K562 (cell line): ENCODE results near the gene ZNRD2. TPM values are rescaled to one million over a fixed set of nuclear protein-coding genes. Genes with fewer than 3 reads are reported as not detected.

Source experiments
- BMI1 ChIP-seq: fragments of 150-350 bp; IDR thresholded peaks from 2 replicates; pipeline ENCODE4 v1.6.1; 2014; ENCODE audit warnings: low read length
- HDAC1 ChIP-seq, 2 experiments: fragments of 450-650 bp; IDR thresholded peaks; 2 replicates each; pipeline ENCODE4 v1.6.1; 2016 to 2017; ENCODE audit warnings: inconsistent platforms in 1 of 2, mild to moderate bottlenecking in 1 of 2, moderate library complexity in 1 of 2
- HNRNPK ChIP-seq: fragments of 200-400 bp; formaldehyde crosslinking; IDR thresholded peaks from one replicate; pipeline ENCODE4 v1.6.1; 2018; ENCODE audit warnings: mild to moderate bottlenecking, low read depth, low read length; ENCODE audit not compliant: poor library complexity, severe bottlenecking
- MEF2D ChIP-seq: conservative IDR thresholded peaks from 2 replicates; pipeline ENCODE4 v1.6.1; 2016; ENCODE audit warnings: low read depth, missing genetic modification characterization, missing compliant biosample characterization
- MTA3 ChIP-seq: fragments of 450-650 bp; formaldehyde crosslinking; IDR thresholded peaks from 2 replicates; pipeline ENCODE4 v1.6.1; 2017; ENCODE audit warnings: mild to moderate bottlenecking, borderline replicate concordance
- NFATC3 ChIP-seq: fragments of 450-650 bp; IDR thresholded peaks from 2 replicates; pipeline ENCODE4 v1.6.1; 2017; ENCODE audit warnings: mild to moderate bottlenecking
- NR2F6 ChIP-seq: fragments of 450-650 bp; formaldehyde crosslinking; IDR thresholded peaks from 2 replicates; pipeline ENCODE4 v1.4.0; 2020; ENCODE audit warnings: mild to moderate bottlenecking
- NRF1 ChIP-seq, 2 experiments: fragments of 450-650 bp; IDR thresholded peaks in 1 of 2; conservative IDR thresholded peaks in 1 of 2; 2 replicates each; pipeline ENCODE4 v1.6.1; 2014; ENCODE audit warnings: mild to moderate bottlenecking in 2 of 2
- PCBP1 ChIP-seq: fragments of 200-400 bp; formaldehyde crosslinking; IDR thresholded peaks from 2 replicates; pipeline ENCODE4 v1.6.1; 2018; ENCODE audit warnings: mild to moderate bottlenecking, low read depth, low read length; ENCODE audit not compliant: poor library complexity, severe bottlenecking
- POLR3A ChIP-seq: IDR thresholded peaks from 2 replicates; pipeline ENCODE4 v1.6.1; 2011; ENCODE audit warnings: borderline replicate concordance, mild to moderate bottlenecking, moderate library complexity; ENCODE audit not compliant: insufficient read length, insufficient read depth; ENCODE audit errors: extremely low read depth
- PTTG1 ChIP-seq: fragments of 450-650 bp; IDR thresholded peaks from 2 replicates; pipeline ENCODE4 v1.6.1; 2016; ENCODE audit warnings: low read depth, mild to moderate bottlenecking, missing genetic modification characterization, missing compliant biosample characterization
- RBM17 ChIP-seq: fragments of 200-400 bp; formaldehyde crosslinking; IDR thresholded peaks from 2 replicates; pipeline ENCODE4 v1.6.1; 2017; ENCODE audit warnings: low read depth, mild to moderate bottlenecking, low read length, borderline replicate concordance
- TAF15 ChIP-seq: fragments of 200-400 bp; formaldehyde crosslinking; IDR thresholded peaks from 2 replicates; pipeline ENCODE4 v1.6.1; 2017; ENCODE audit warnings: mild to moderate bottlenecking, low read depth, low read length, moderate library complexity
- TCFL5 ChIP-seq: fragments of 250-450 bp; sonication (Bioruptor Pico); conservative IDR thresholded peaks from 2 replicates; pipeline ENCODE4 v1.6.1; 2021; ENCODE audit warnings: mild to moderate bottlenecking, moderate library complexity, matching md5 sums
- ZNF217 ChIP-seq: sonication (generic); formaldehyde crosslinking; IDR thresholded peaks from 2 replicates; pipeline ENCODE4 v1.8.0; 2022; ENCODE audit warnings: mild to moderate bottlenecking, missing genetic modification reagents
- ZNF518B ChIP-seq: fragments of 250-450 bp; sonication (Bioruptor Pico); IDR thresholded peaks from 2 replicates; pipeline ENCODE4 v1.5.0; 2021; ENCODE audit warnings: mild to moderate bottlenecking, moderate library complexity
- ZNF668 ChIP-seq: fragments of 250-450 bp; sonication (Bioruptor Pico); IDR thresholded peaks from 2 replicates; pipeline ENCODE4 v1.8.0; 2022; ENCODE audit warnings: mild to moderate bottlenecking, inconsistent platforms
- ZNF79 ChIP-seq: fragments of 250-450 bp; sonication (Bioruptor Pico); IDR thresholded peaks from 2 replicates; pipeline ENCODE4 v1.4.0; 2020; ENCODE audit warnings: low read depth, mild to moderate bottlenecking, moderate library complexity
- ZSCAN32 ChIP-seq: fragments of 450-650 bp; formaldehyde crosslinking; IDR thresholded peaks from 2 replicates; pipeline ENCODE4 v1.4.0; 2020; ENCODE audit warnings: mild to moderate bottlenecking, moderate library complexity
- polyA plus RNA-seq, 8 experiments: library from polyadenylated mRNA; depleted of rRNA in 4 of 8; stranded (reverse) in 5 of 8; unstranded in 3 of 8; fragments of >200 nt; fragmentation: Nextera tagmentation in 2 of 8; fragmentation: Illumina TruSeq in 1 of 8; extraction: Ambion mirVana in 2 of 8; extraction: Trizol in 1 of 8; gene quantifications; 2 replicates each; pipeline versions ENCODE4 v1.2.1 to v1.2.3, GENCODE V29; 2011 to 2014; ENCODE audit warnings: inconsistent platforms in 1 of 8, missing spikeins in 1 of 8
- total RNA-seq, 7 experiments: library from RNA; depleted of rRNA in 6 of 7; stranded (reverse); fragments of >200 nt in 6 of 7; fragmentation: Illumina TruSeq in 2 of 7; extraction: Trizol in 2 of 7; gene quantifications; 2 replicates each; pipeline versions ENCODE4 v1.2.1 to v1.2.3, GENCODE V29; 2011 to 2021; ENCODE audit warnings: low replicate concordance in 1 of 7
- TF ChIP-seq, protein P1 (sequence below): sonication (generic); formaldehyde crosslinking; IDR thresholded peaks from 2 replicates; pipeline ENCODE4 v1.8.1; 2023; ENCODE audit warnings: mild to moderate bottlenecking, missing genetic modification reagents
- TF ChIP-seq, protein P2 (sequence below), 2 experiments: IDR thresholded peaks; 2 replicates each; pipeline ENCODE4 v1.6.1; 2011; ENCODE audit warnings: borderline replicate concordance in 1 of 2, control low read depth in 1 of 2, low read depth in 1 of 2, low read length in 1 of 2, mild to moderate bottlenecking in 1 of 2, mixed read lengths in 1 of 2, moderate library complexity in 1 of 2; ENCODE audit not compliant: insufficient read depth in 1 of 2, insufficient read length in 1 of 2, poor library complexity in 1 of 2, severe bottlenecking in 1 of 2; ENCODE audit errors: extremely low read depth in 1 of 2
- TF ChIP-seq, protein P3 (sequence below): fragments of 450-650 bp; formaldehyde crosslinking; IDR thresholded peaks from 2 replicates; pipeline ENCODE4 v1.4.0; 2020; ENCODE audit warnings: mild to moderate bottlenecking

The ZNRD2 gene
- total and polyA plus RNA-seq, 9 of the 15 experiments (the other 6 are each of a cell fraction or from before 2014, with no cell fraction given): 13.4 to 129 (median 60.4) TPM

DNA sequence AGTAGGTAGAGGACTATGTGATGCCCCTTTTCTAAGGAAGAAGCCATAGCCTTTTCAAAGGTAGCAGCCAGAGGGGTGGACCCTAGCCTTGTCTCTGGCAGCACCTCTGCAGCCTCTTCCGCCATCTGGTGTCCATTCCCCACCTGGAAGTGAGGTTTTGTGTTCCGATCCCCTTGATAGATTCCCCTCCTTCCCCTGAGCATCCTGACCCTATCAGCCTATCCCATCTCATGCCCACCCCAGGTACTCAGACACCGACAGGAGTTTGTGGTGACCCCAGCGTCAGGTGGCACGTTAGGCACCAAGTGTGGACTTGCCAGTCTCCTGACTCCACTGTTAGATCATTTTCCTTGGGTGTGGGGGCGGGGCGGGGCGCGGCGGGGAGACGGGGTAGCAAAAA lies 1.7 kb downstream of the ZNRD2 start (continued):
- no peak for TF ChIP-seq ZNF518B (CRISPR knock-in tag)
- TF ChIP-seq, protein P1, sequence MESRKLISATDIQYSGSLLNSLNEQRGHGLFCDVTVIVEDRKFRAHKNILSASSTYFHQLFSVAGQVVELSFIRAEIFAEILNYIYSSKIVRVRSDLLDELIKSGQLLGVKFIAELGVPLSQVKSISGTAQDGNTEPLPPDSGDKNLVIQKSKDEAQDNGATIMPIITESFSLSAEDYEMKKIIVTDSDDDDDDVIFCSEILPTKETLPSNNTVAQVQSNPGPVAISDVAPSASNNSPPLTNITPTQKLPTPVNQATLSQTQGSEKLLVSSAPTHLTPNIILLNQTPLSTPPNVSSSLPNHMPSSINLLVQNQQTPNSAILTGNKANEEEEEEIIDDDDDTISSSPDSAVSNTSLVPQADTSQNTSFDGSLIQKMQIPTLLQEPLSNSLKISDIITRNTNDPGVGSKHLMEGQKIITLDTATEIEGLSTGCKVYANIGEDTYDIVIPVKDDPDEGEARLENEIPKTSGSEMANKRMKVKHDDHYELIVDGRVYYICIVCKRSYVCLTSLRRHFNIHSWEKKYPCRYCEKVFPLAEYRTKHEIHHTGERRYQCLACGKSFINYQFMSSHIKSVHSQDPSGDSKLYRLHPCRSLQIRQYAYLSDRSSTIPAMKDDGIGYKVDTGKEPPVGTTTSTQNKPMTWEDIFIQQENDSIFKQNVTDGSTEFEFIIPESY (CRISPR knock-in tag): 0 out of 2 replicates have a peak, but pooled peaks have one; percentile 28
- no peak for TF ChIP-seq NFATC3
- no peak for TF ChIP-seq PTTG1 (tag)
- no peak for TF ChIP-seq POLR3A
- TF ChIP-seq TAF15: no peak
- no peak for TF ChIP-seq ZNF668 (CRISPR knock-in tag)
- TF ChIP-seq MTA3: no peak
- TF ChIP-seq BMI1: no peak
- TF ChIP-seq, protein P2, sequence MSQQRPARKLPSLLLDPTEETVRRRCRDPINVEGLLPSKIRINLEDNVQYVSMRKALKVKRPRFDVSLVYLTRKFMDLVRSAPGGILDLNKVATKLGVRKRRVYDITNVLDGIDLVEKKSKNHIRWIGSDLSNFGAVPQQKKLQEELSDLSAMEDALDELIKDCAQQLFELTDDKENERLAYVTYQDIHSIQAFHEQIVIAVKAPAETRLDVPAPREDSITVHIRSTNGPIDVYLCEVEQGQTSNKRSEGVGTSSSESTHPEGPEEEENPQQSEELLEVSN (IDR thresholded peaks at IDR 0.05; ENCODE audit: borderline replicate concordance in 1 of 2, extremely low read depth in 1 of 2, insufficient read depth in 1 of 2, insufficient read length in 1 of 2, low read depth in 1 of 2, low read length in 1 of 2, poor library complexity in 1 of 2, severe bottlenecking in 1 of 2): no peak
- no peak for TF ChIP-seq HNRNPK
- no peak for TF ChIP-seq PCBP1
- no peak for TF ChIP-seq RBM17
- no peak for TF ChIP-seq NRF1 (conservative IDR thresholded peaks at IDR 0.05 in 1 of 2, IDR thresholded peaks at IDR 0.05 in 1 of 2)
- 0 out of 4 replicates have a peak, but pooled peaks of 1 of the 2 experiments have one; percentile 50 for TF ChIP-seq HDAC1 (IDR thresholded peaks at IDR 0.05)
- TF ChIP-seq ZSCAN32 (CRISPR knock-in tag): no peak
- TF ChIP-seq ZNF79: no peak
- TF ChIP-seq TCFL5: no peak
- TF ChIP-seq, protein P3, sequence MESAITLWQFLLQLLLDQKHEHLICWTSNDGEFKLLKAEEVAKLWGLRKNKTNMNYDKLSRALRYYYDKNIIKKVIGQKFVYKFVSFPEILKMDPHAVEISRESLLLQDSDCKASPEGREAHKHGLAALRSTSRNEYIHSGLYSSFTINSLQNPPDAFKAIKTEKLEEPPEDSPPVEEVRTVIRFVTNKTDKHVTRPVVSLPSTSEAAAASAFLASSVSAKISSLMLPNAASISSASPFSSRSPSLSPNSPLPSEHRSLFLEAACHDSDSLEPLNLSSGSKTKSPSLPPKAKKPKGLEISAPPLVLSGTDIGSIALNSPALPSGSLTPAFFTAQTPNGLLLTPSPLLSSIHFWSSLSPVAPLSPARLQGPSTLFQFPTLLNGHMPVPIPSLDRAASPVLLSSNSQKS: no peak
- TF ChIP-seq ZNF217: no peak
- no peak for TF ChIP-seq NR2F6 (CRISPR knock-in tag)
- TF ChIP-seq MEF2D: no peak
